PC-3 (cell line): Measurements from ENCODE around the gene RENBP. TPM values are rescaled to one million over a fixed set of nuclear protein-coding genes. Genes with fewer than 3 reads are reported as not detected.

ENCODE experiments used
- ATAC-seq: fragments of 200-7000 bp; cut with Tn5 transposase; 2 replicates; pipeline ENCODE4 v1.9.1; 2020; ENCODE audit warnings: mild to moderate bottlenecking, moderate library complexity
- BruUV-seq: library from RNA; stranded (reverse); fragments of 400-500 nt; replicated peaks from 2 replicates; lab custom pipeline; 2021; lab: Mats Ljungman, UMichigan
- CTCF ChIA-PET: fragments of 300-600 bp; sonication (Branson Sonifier 250); formaldehyde crosslinking; loops from one replicate; lab custom pipeline; 2022; ENCODE audit warnings: antibody characterized with exemption; lab: Charles Lee
- POLR2A ChIA-PET: fragments of 300-600 bp; sonication (Branson Sonifier 250); formaldehyde crosslinking; loops from one replicate; lab custom pipeline; 2022; ENCODE audit warnings: antibody characterized with exemption; ENCODE audit not compliant: unreplicated experiment; lab: Charles Lee
- DNase-seq: peaks from one replicate; pipeline ENCODE4 v3.0.0-alpha.2; 2015
- H2AFZ ChIP-seq: fragments of 300-600 bp; sonication (generic); 2 replicates; pipeline ENCODE4 v1.6.0; 2016; ENCODE audit warnings: antibody characterized with exemption, low read length
- H3F3A ChIP-seq: fragments of 300-600 bp; sonication (generic); one replicate; pipeline ENCODE4 v1.6.0; 2017; ENCODE audit warnings: antibody characterized with exemption, low read length, control low read depth, mild to moderate bottlenecking; ENCODE audit not compliant: unreplicated experiment
- H3K27ac ChIP-seq: fragments of 300-600 bp; sonication (generic); 2 replicates; pipeline ENCODE4 v1.5.1; 2016; ENCODE audit warnings: mild to moderate bottlenecking, low read length
- H3K27me3 ChIP-seq: fragments of 300-600 bp; sonication (generic); 2 replicates; pipeline ENCODE4 v1.6.1; 2016; ENCODE audit warnings: low read length, mixed read lengths
- H3K36me3 ChIP-seq: fragments of 300-600 bp; sonication (generic); 2 replicates; pipeline ENCODE4 v1.6.1; 2016; ENCODE audit warnings: low read depth, mixed run types, low read length, mixed read lengths
- H3K4me1 ChIP-seq: fragments of 300-600 bp; sonication (generic); 2 replicates; pipeline ENCODE4 v1.5.1; 2016; ENCODE audit warnings: low read length; ENCODE audit not compliant: insufficient read depth
- H3K4me2 ChIP-seq: fragments of 300-600 bp; sonication (generic); 2 replicates; pipeline ENCODE4 v1.6.0; 2016; ENCODE audit warnings: low read length
- H3K4me3 ChIP-seq: fragments of 300-600 bp; sonication (generic); 2 replicates; pipeline ENCODE4 v1.5.1; 2016; ENCODE audit warnings: mild to moderate bottlenecking, low read length, mixed read lengths
- H3K79me2 ChIP-seq: fragments of 300-600 bp; sonication (generic); 2 replicates; pipeline ENCODE4 v1.6.1; 2017; ENCODE audit warnings: low read length, mixed read lengths
- H3K9ac ChIP-seq: fragments of 300-600 bp; sonication (generic); 2 replicates; pipeline ENCODE4 v1.6.0; 2016; ENCODE audit warnings: mild to moderate bottlenecking, low read length
- H3K9me2 ChIP-seq: fragments of 300-600 bp; sonication (generic); replicated peaks from 2 replicates; pipeline ENCODE4 v1.6.1; 2016; ENCODE audit warnings: mixed run types, low read length, mixed read lengths
- H3K9me3 ChIP-seq: fragments of 300-600 bp; sonication (generic); 2 replicates; pipeline ENCODE4 v1.6.1; 2016; ENCODE audit warnings: low read length, mixed read lengths
- H4K20me1 ChIP-seq: fragments of 300-600 bp; sonication (generic); 2 replicates; pipeline ENCODE4 v1.6.1; 2016; ENCODE audit warnings: low read length, mixed read lengths
- CTCF ChIP-seq: fragments of 300-600 bp; sonication (generic); conservative IDR thresholded peaks from 2 replicates; pipeline ENCODE4 v1.5.1; 2017; ENCODE audit warnings: antibody characterized with exemption, low read depth, mild to moderate bottlenecking, low read length
- EZH2 ChIP-seq: fragments of 300-600 bp; sonication (generic); IDR thresholded peaks from one replicate; pipeline ENCODE4 v1.6.1; 2017; ENCODE audit warnings: antibody characterized with exemption, mild to moderate bottlenecking, low read length; ENCODE audit not compliant: unreplicated experiment
- EZH2phosphoT487 ChIP-seq: fragments of 300-600 bp; sonication (generic); IDR thresholded peaks from 2 replicates; pipeline ENCODE4 v1.6.1; 2018; ENCODE audit warnings: mild to moderate bottlenecking, antibody characterized with exemption, low read length, borderline replicate concordance
- intact Hi-C: fragments of 100-400 bp; cut with micrococcal nuclease; formaldehyde crosslinking; loops from 2 replicates; pipeline ENCODE4 v1.9.0; 2023
- total RNA-seq: library from RNA; depleted of rRNA; stranded (reverse); fragments of >200 nt; gene quantifications from 2 replicates; pipeline ENCODE4 v1.2.3, GENCODE V29; 2014

Gene RENBP
- total RNA-seq, 1 experiment from 2014 or later = not detected

GRCh38 chrX:153901753-153902140 lies 42.7 kb downstream of the RENBP start:
- Histone ChIP-seq H3K9me2 (no peaks in the 10 kb centered on the region), H3K27ac (no peak overlapping the region), H4K20me1 (no peaks in the 10 kb centered on the region), H3K79me2 (no peaks in the 10 kb centered on the region), H3F3A (no peaks in the 10 kb centered on the region), H3K4me3 (no peak overlapping the region), H3K4me2 (no peak overlapping the region), H3K36me3 (no peaks in the 10 kb centered on the region), H3K4me1 (peaks cover 9% of the 10 kb centered on the region; the same call in 1 of the 2 replicates), H2AFZ (no peak overlapping the region), H3K9me3 (no peaks in the 10 kb centered on the region), H3K27me3 (no peaks in the 10 kb centered on the region), H3K9ac (no peak overlapping the region)
- intact Hi-C loops = no loop called here
- CTCF ChIA-PET = no interaction called here
- no peak for DNase-seq
- no peak for TF ChIP-seq EZH2
- no peak for TF ChIP-seq EZH2phosphoT487
- ATAC-seq = no peak
- POLR2A ChIA-PET = no interaction called here
- BruUV-seq = no TSS peak

DNA sequence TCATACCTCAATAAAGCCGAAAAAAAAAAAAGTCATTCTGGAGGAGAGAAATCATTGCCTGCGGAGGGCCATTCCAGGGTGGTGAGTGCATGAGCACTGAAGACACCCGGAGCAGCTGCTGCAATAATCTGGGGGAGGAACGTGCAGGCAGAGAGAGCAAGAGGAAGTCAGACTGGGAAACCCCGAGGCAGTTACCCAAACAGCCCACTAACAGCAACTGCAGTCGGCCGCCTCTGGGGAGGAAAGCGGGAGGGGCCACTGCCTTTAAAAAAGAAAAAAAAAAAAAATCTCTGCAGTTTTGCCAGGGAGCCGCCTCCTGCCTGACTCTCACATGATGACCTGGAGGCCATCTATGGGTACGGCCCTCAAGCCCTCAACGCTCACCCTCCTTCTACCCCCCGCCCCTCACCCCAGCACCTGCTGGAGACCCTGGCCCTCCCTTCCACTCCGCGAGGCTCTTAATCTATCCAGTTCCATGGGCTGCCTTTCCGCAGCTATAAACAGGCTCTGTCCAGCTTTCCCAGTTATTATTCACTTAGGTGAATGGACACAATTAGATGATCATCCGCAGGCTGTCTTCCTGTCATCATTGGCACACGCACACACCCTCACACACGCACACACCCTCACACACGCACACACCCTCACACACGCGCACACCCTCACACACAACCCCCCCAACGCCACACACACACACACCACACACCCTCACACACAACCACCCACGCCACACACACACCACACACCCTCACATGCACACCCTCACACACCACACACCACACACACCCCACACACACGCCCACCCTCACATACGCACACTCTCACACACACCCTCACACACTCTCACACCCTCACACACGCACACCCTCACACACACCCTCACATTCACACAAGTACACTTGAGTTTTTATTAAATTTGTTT lies 43.4 kb downstream of the RENBP start:
- BruUV-seq = no TSS peak
- Histone ChIP-seq H3K4me2 (peak overlapping the region; percentile 64), H3K36me3 (no peaks in the 10 kb centered on the region), H3K27me3 (no peaks in the 10 kb centered on the region), H2AFZ (peak overlapping the region; percentile 9; the same call in 1 of the 2 replicates), H3K4me3 (peak overlapping the region; percentile 45; the same call in 1 of the 2 replicates), H4K20me1 (no peaks in the 10 kb centered on the region), H3F3A (no peaks in the 10 kb centered on the region), H3K4me1 (peaks cover 9% of the 10 kb centered on the region; the same call in 1 of the 2 replicates), H3K9me2 (no peaks in the 10 kb centered on the region), H3K27ac (no peak overlapping the region), H3K9me3 (no peaks in the 10 kb centered on the region), H3K9ac (no peak overlapping the region), H3K79me2 (no peaks in the 10 kb centered on the region)
- CTCF ChIA-PET = interaction anchor here (0.6 to 0.7 kb wide), 2 partner anchors 10 to 46 kb away, joined by 5 read pairs; no protein-coding TSS in a partner anchor
- DNase-seq = peak; percentile 55
- peak; percentile 73 for ATAC-seq
- POLR2A ChIA-PET = no interaction called here
- TF ChIP-seq EZH2phosphoT487 = no peak
- intact Hi-C loops = no loop called here

GRCh38 chrX:153897899-153898298 lies 46.5 kb downstream of the RENBP start:
- no peaks in the 10 kb centered on the region for H3K79me2 ChIP-seq
- CTCF ChIA-PET = no interaction called here
- H3K27ac ChIP-seq = no peak overlapping the region
- no peaks in the 10 kb centered on the region for H3K9me3 ChIP-seq
- no peak overlapping the region for H3K9ac ChIP-seq
- H3F3A ChIP-seq = no peaks in the 10 kb centered on the region
- no peak overlapping the region for H2AFZ ChIP-seq
- no peak overlapping the region for H3K4me3 ChIP-seq
- H3K4me1 ChIP-seq = peaks cover 9% of the 10 kb centered on the region; the same call in 1 of the 2 replicates
- H3K27me3 ChIP-seq = no peaks in the 10 kb centered on the region
- BruUV-seq = no TSS peak
- POLR2A ChIA-PET = no interaction called here
- no peaks in the 10 kb centered on the region for H3K36me3 ChIP-seq
- ATAC-seq (no peak), DNase-seq (no peak)
- intact Hi-C loops = no loop called here
- no peaks in the 10 kb centered on the region for H3K9me2 ChIP-seq
- TF ChIP-seq EZH2 = no peak
- H3K4me2 ChIP-seq = no peak overlapping the region
- no peaks in the 10 kb centered on the region for H4K20me1 ChIP-seq

- H3K9me3 ChIP-seq = no peaks in the 10 kb centered on the region
- H3K4me1 ChIP-seq = peaks cover 9% of the 10 kb centered on the region; the same call in 1 of the 2 replicates
- no peak overlapping the region for H2AFZ ChIP-seq
- H3K27ac ChIP-seq = no peak overlapping the region
- no peaks in the 10 kb centered on the region for H4K20me1 ChIP-seq
- no peak overlapping the region for H3K9ac ChIP-seq
- no peaks in the 10 kb centered on the region for H3K9me2 ChIP-seq
- POLR2A ChIA-PET = no interaction called here
- no peaks in the 10 kb centered on the region for H3K79me2 ChIP-seq
- DNase-seq (no peak), ATAC-seq (no peak)
- intact Hi-C loops = no loop called here
- no peak overlapping the region for H3K4me3 ChIP-seq
- H3K4me2 ChIP-seq = no peak overlapping the region
- H3F3A ChIP-seq = no peaks in the 10 kb centered on the region
- no TSS peak for BruUV-seq
- CTCF ChIA-PET = no interaction called here
- H3K36me3 ChIP-seq = no peaks in the 10 kb centered on the region
- TF ChIP-seq CTCF (no peak), EZH2 (no peak), EZH2phosphoT487 (no peak)
- peaks cover 6% of the 10 kb centered on the region; the same call in 1 of the 2 replicates for H3K27me3 ChIP-seq
These were observed 55.3 kb downstream of the RENBP start for GRCh38 chrX:153889123-153889522.
